ENCODE measurements around the gene STK32C. TPM values are rescaled to one million over a fixed set of nuclear protein-coding genes. Genes with fewer than 3 reads are reported as not detected.

The STK32C gene
- total and polyA plus RNA-seq, 2 experiments from 2014 or later = 8.8 to 9.8 TPM

- DNase-seq = no peak
- Histone ChIP-seq H3F3A (ENCODE audit: insufficient read depth) (no peaks in the 10 kb centered on the region), H3K27ac (no peak overlapping the region), H3K79me2 (ENCODE audit: insufficient read depth) (no peaks in the 10 kb centered on the region), H3K9me3 (ENCODE audit: low read depth) (no peaks in the 10 kb centered on the region), H3K36me3 (ENCODE audit: low read depth) (no peaks in the 10 kb centered on the region), H3K4me1 (ENCODE audit: insufficient read depth) (no peaks in the 10 kb centered on the region), H4K20me1 (ENCODE audit: insufficient read depth) (no peaks in the 10 kb centered on the region), H3K9ac (no peak overlapping the region), H3K27me3 (replicated peaks; ENCODE audit: insufficient read depth) (no peaks in the 10 kb centered on the region), H3K9me2 (ENCODE audit: insufficient read depth) (no peaks in the 10 kb centered on the region), H3K4me2 (ENCODE audit: unreplicated experiment) (no peak overlapping the region), H3K4me3 (no peak overlapping the region), H2AFZ (no peak overlapping the region)
- WGBS, 2 experiments (ENCODE audit: low coverage in 1 of 2, low lambda C conversion rate in 2 of 2, missing lambda C conversion rate in 2 of 2) = 92% methylated on average over 21 of the region's 21 CpGs
- no peak for TF ChIP-seq EZH2phosphoT487 (IDR thresholded peaks at IDR 0.05; ENCODE audit: insufficient read depth, low read depth)
- no peak for TF ChIP-seq EZH2 (IDR thresholded peaks at IDR 0.05; ENCODE audit: insufficient read depth, poor library complexity, severe bottlenecking)
- in situ Hi-C loops (cut with MboI) = no loop called here
These were observed 2.8 kb downstream of the STK32C start for GRCh38 chr10:132304756-132305509.

- H3K4me3 ChIP-seq = no peak overlapping the region
- no peak overlapping the region for H3K4me2 ChIP-seq (ENCODE audit: unreplicated experiment)
- H3K36me3 ChIP-seq (ENCODE audit: low read depth) = no peaks in the 10 kb centered on the region
- H2AFZ ChIP-seq = no peak overlapping the region
- no peaks in the 10 kb centered on the region for H4K20me1 ChIP-seq (ENCODE audit: insufficient read depth)
- no peak for DNase-seq
- no peak overlapping the region for H3K9ac ChIP-seq
- no peaks in the 10 kb centered on the region for H3F3A ChIP-seq (ENCODE audit: insufficient read depth)
- TF ChIP-seq EZH2 (IDR thresholded peaks at IDR 0.05; ENCODE audit: insufficient read depth, poor library complexity, severe bottlenecking) = no peak
- TF ChIP-seq EZH2phosphoT487 (IDR thresholded peaks at IDR 0.05; ENCODE audit: insufficient read depth, low read depth) = no peak
- no peaks in the 10 kb centered on the region for H3K79me2 ChIP-seq (ENCODE audit: insufficient read depth)
- H3K4me1 ChIP-seq (ENCODE audit: insufficient read depth) = no peaks in the 10 kb centered on the region
- no peaks in the 10 kb centered on the region for H3K27me3 ChIP-seq (replicated peaks; ENCODE audit: insufficient read depth)
- no peak overlapping the region for H3K27ac ChIP-seq
- in situ Hi-C loops (cut with MboI) = no loop called here
- H3K9me3 ChIP-seq (ENCODE audit: low read depth) = no peaks in the 10 kb centered on the region
- WGBS, 2 experiments (ENCODE audit: low coverage in 1 of 2, low lambda C conversion rate in 2 of 2, missing lambda C conversion rate in 2 of 2) = 87 to 88% methylated on average over 21 of the region's 21 CpGs
- no peaks in the 10 kb centered on the region for H3K9me2 ChIP-seq (ENCODE audit: insufficient read depth)
These were observed 4.2 kb downstream of the STK32C start for GRCh38 chr10:132303361-132304115.

GRCh38 chr10:132302421-132303310, 5.1 kb downstream of the STK32C start:
- H3K9me2 ChIP-seq (ENCODE audit: insufficient read depth) = no peaks in the 10 kb centered on the region
- in situ Hi-C loops (cut with MboI) = no loop called here
- 88 to 89% methylated on average over 29 of the region's 29 CpGs for WGBS, 2 experiments (ENCODE audit: low coverage in 1 of 2, low lambda C conversion rate in 2 of 2, missing lambda C conversion rate in 2 of 2)
- no peaks in the 10 kb centered on the region for H4K20me1 ChIP-seq (ENCODE audit: insufficient read depth)
- H3K9ac ChIP-seq = no peak overlapping the region
- TF ChIP-seq EZH2phosphoT487 (IDR thresholded peaks at IDR 0.05; ENCODE audit: insufficient read depth, low read depth) = no peak
- no peak for TF ChIP-seq EZH2 (IDR thresholded peaks at IDR 0.05; ENCODE audit: insufficient read depth, poor library complexity, severe bottlenecking)
- H2AFZ ChIP-seq = no peak overlapping the region
- no peak overlapping the region for H3K4me2 ChIP-seq (ENCODE audit: unreplicated experiment)
- H3F3A ChIP-seq (ENCODE audit: insufficient read depth) = no peaks in the 10 kb centered on the region
- no peak overlapping the region for H3K27ac ChIP-seq
- no peaks in the 10 kb centered on the region for H3K4me1 ChIP-seq (ENCODE audit: insufficient read depth)
- no peaks in the 10 kb centered on the region for H3K36me3 ChIP-seq (ENCODE audit: low read depth)
- no peaks in the 10 kb centered on the region for H3K79me2 ChIP-seq (ENCODE audit: insufficient read depth)
- no peaks in the 10 kb centered on the region for H3K9me3 ChIP-seq (ENCODE audit: low read depth)
- no peak overlapping the region for H3K4me3 ChIP-seq
- DNase-seq = no peak
- H3K27me3 ChIP-seq (replicated peaks; ENCODE audit: insufficient read depth) = no peaks in the 10 kb centered on the region

Data from GM23248 (cell line).